ENCODE data around the gene MKNK1.

The MKNK1 gene

GRCh38 chr1:46554597-46555381 is 49.3 kb downstream of the MKNK1 start:
- Histone ChIP-seq H3K4me1 (ENCODE audit: insufficient read depth, poor library complexity, severe bottlenecking) (no peaks in the 10 kb centered on the region), H3K9me3 (ENCODE audit: severe bottlenecking) (no peaks in the 10 kb centered on the region), H3K4me3 (ENCODE audit: severe bottlenecking) (no peak overlapping the region), H3K27ac (ENCODE audit: poor library complexity, severe bottlenecking) (no peak overlapping the region), H3K36me3 (ENCODE audit: low read depth) (no peaks in the 10 kb centered on the region), H3K27me3 (ENCODE audit: insufficient read depth, poor library complexity, severe bottlenecking) (no peaks in the 10 kb centered on the region)
- DNase-seq (ENCODE audit: low spot score) = no peak
- TF ChIP-seq, protein P1, sequence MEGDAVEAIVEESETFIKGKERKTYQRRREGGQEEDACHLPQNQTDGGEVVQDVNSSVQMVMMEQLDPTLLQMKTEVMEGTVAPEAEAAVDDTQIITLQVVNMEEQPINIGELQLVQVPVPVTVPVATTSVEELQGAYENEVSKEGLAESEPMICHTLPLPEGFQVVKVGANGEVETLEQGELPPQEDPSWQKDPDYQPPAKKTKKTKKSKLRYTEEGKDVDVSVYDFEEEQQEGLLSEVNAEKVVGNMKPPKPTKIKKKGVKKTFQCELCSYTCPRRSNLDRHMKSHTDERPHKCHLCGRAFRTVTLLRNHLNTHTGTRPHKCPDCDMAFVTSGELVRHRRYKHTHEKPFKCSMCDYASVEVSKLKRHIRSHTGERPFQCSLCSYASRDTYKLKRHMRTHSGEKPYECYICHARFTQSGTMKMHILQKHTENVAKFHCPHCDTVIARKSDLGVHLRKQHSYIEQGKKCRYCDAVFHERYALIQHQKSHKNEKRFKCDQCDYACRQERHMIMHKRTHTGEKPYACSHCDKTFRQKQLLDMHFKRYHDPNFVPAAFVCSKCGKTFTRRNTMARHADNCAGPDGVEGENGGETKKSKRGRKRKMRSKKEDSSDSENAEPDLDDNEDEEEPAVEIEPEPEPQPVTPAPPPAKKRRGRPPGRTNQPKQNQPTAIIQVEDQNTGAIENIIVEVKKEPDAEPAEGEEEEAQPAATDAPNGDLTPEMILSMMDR (IDR thresholded peaks at IDR 0.05; ENCODE audit: poor library complexity, severe bottlenecking) = no peak
- no peak for ATAC-seq (ENCODE audit: low read depth)

- no peak overlapping the region for H3K4me3 ChIP-seq (ENCODE audit: severe bottlenecking)
- no peak overlapping the region for H3K27ac ChIP-seq (ENCODE audit: poor library complexity, severe bottlenecking)
- no peak for DNase-seq (ENCODE audit: low spot score)
- no peaks in the 10 kb centered on the region for H3K4me1 ChIP-seq (ENCODE audit: insufficient read depth, poor library complexity, severe bottlenecking)
- no peaks in the 10 kb centered on the region for H3K9me3 ChIP-seq (ENCODE audit: severe bottlenecking)
- H3K27me3 ChIP-seq (ENCODE audit: insufficient read depth, poor library complexity, severe bottlenecking) = no peaks in the 10 kb centered on the region
- H3K36me3 ChIP-seq (ENCODE audit: low read depth) = no peaks in the 10 kb centered on the region
- ATAC-seq (ENCODE audit: low read depth) = no peak
- TF ChIP-seq, protein P1 (IDR thresholded peaks at IDR 0.05; ENCODE audit: poor library complexity, severe bottlenecking) = no peak
These were observed 49.9 kb downstream of the MKNK1 start for GRCh38 chr1:46554236-46554596.

DNA sequence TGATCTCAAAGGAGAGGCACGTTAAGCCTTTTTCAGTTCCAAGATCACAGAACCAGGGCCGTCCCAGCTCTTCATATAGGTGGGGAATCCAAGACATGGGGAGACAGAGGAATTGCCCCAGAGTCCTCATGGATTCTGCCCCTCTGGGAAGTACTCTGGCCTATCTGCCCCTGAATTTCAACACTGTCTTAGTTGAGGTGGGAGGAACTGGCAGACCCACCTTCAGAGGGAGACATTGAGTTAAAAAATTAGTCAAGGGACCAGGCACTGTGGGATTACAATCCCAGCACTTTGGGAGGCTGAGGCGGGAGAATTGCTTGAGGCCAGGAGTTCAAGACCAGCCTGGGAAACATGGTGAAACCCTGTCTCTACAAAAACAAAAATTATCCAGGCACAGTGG is 50.6 kb downstream of the MKNK1 start:
- H3K4me3 ChIP-seq (ENCODE audit: severe bottlenecking) = no peak overlapping the region
- no peaks in the 10 kb centered on the region for H3K36me3 ChIP-seq (ENCODE audit: low read depth)
- H3K27ac ChIP-seq (ENCODE audit: poor library complexity, severe bottlenecking) = no peak overlapping the region
- TF ChIP-seq, protein P1 (IDR thresholded peaks at IDR 0.05; ENCODE audit: poor library complexity, severe bottlenecking) = no peak
- H3K27me3 ChIP-seq (ENCODE audit: insufficient read depth, poor library complexity, severe bottlenecking) = no peaks in the 10 kb centered on the region
- no peaks in the 10 kb centered on the region for H3K9me3 ChIP-seq (ENCODE audit: severe bottlenecking)
- ATAC-seq (ENCODE audit: low read depth) = no peak
- DNase-seq (ENCODE audit: low spot score) = no peak
- no peaks in the 10 kb centered on the region for H3K4me1 ChIP-seq (ENCODE audit: insufficient read depth, poor library complexity, severe bottlenecking)

- DNase-seq (ENCODE audit: low spot score) (peak; percentile 35), ATAC-seq (ENCODE audit: low read depth) (no peak)
- TF ChIP-seq, protein P1 (IDR thresholded peaks at IDR 0.05; ENCODE audit: poor library complexity, severe bottlenecking) = no peak
- no peaks in the 10 kb centered on the region for H3K36me3 ChIP-seq (ENCODE audit: low read depth)
- H3K4me3 ChIP-seq (ENCODE audit: severe bottlenecking) = no peak overlapping the region
- H3K27ac ChIP-seq (ENCODE audit: poor library complexity, severe bottlenecking) = no peak overlapping the region
- no peaks in the 10 kb centered on the region for H3K9me3 ChIP-seq (ENCODE audit: severe bottlenecking)
- H3K4me1 ChIP-seq (ENCODE audit: insufficient read depth, poor library complexity, severe bottlenecking) = no peaks in the 10 kb centered on the region
- no peaks in the 10 kb centered on the region for H3K27me3 ChIP-seq (ENCODE audit: insufficient read depth, poor library complexity, severe bottlenecking)
These were observed 51.5 kb downstream of the MKNK1 start for GRCh38 chr1:46552357-46553237.

Data from RWPE2 (cell line).